CD4-positive, alpha-beta T cell treated with Interleukin-10 for 1 hour (primary cell): ENCODE measurements around the gene HGFAC.

Experiments
- DNase-seq: peaks from one replicate; pipeline ENCODE4 v3.0.0-alpha.2; 2020

The HGFAC gene

DNA sequence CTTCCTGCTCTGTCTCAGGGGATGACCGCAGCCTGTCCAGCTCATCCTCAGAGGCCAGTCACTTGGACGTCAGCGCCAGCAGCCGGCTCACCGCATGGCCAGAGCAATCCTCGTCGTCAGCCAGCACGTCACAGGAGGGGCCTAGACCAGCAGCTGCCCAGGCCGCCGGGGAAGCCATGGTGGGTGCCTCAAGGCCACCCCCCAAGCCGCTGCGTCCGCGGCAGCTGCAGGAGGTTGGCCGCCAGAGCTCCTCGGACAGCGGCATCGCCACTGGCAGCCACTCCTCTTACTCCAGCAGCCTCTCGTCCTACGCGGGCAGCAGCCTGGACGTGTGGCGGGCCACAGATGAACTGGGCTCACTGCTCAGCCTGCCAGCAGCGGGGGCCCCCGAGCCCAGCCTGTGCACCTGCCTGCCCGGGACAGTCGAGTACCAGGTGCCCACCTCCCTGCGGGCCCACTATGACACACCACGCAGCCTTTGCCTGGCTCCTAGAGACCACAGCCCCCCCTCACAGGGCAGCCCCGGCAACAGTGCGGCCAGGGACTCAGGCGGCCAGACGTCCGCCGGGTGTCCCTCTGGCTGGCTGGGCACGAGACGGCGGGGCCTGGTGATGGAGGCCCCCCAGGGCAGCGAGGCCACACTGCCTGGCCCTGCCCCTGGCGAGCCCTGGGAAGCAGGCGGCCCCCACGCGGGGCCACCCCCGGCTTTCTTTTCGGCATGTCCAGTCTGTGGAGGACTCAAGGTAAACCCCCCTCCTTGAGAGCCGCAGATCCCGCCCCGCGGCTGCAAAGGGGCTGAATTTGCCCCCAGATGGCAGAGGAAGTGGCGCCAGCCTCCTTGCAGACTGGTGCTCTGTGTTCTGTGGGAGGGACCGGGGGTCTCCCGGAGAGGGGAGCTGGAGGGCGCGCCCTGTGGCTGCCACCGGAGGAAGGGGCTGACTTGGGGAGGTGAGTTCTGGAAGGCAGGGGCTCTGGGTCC lies 51.3 kb downstream of the HGFAC start:
- DNase-seq, result no peak

DNA sequence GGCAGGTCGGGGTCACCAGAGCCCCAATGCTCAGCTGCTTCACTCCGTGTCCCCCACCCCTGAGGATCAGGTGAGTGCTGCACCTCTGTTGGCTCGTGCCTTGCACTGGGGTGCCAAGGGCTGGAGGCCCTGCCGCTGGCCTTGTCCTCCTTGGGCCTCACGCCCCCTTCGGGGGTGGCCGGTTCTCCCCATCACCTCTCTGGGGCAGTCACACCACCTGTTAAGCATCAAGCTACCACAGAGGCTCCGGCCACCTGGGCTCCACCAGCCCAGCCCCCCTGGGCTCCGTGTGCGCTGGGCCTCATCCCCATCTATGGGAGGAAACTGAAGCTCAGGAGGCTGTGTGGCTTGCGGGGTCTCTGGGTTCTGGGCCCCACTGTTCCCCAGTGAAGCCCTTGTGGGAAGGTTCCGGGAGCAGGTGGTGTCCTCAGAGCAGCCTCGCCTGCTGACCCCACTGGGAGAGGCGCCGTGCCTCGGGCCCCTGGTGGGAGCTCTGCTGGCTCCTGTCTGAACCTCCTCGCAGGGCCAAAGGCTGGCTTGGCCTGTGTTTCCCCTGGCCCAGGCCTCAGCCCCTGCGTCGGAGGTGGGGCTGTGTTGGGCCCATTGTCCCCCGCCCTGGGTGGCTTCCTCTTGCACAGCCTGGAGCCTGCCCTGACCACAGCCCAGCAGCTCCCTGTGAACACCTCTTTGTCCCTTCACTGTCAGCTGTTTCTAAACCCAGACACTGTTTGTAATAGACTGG lies 52.1 kb downstream of the HGFAC start:
- no peak for DNase-seq

DNA sequence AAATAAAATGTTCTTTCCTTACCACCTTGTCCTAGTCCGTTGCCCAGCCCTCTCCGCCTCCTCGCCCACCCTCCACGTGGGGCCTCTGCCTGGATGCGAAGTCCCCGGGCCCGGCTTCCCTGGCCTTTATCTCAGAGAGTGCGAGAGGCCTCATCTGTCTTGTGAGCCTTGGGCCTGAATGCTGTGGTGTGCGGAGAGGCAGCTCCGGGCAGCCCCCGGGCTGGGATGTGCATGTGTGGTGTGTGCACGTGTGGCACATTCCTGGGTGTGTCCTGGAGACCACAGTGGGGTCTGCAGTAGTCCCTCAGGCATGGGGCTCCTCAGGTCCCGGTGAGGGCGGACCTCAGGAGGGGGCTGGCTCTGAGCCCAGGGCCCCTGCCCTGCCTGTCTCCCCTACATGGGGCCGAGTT lies 52.7 kb downstream of the HGFAC start:
- no peak for DNase-seq

DNA sequence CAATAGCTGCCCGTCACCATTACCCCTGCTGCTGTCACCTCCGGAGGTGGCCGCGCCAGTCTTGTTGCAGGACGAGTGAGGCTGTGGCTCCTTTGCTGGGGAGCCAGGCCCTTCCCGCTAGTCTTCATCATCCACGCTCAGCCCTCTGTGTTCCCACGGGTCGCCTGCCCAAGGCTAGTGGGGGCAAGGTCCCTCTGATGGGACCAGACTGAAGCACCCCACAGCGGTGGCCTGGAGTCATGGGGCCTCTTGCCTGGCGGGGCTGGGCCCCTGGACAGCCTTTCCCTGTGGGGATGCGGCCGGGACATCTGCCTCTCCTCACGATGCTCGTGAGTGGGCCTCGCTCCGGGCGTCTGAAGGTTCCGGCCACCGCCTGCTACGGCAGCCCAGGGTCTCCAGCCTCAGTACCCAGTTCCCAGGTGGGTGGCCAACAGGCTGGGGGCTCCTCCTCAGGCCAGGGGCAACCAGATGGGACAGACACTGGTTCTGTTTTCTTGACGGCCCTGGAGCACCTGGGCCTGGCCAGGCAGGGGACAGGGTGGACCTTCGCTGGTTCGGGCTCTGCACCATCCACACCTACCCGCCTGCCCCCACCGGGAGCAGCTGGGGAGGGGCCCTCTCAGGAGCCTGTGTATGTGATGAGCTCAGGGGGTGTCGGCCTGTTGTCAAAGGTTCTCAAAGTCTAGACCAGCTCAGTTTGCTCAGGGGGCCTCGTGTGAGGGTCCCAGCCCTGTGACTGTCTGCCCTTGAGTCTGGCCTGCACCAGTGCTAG lies 53.6 kb downstream of the HGFAC start:
- no peak for DNase-seq

DNA sequence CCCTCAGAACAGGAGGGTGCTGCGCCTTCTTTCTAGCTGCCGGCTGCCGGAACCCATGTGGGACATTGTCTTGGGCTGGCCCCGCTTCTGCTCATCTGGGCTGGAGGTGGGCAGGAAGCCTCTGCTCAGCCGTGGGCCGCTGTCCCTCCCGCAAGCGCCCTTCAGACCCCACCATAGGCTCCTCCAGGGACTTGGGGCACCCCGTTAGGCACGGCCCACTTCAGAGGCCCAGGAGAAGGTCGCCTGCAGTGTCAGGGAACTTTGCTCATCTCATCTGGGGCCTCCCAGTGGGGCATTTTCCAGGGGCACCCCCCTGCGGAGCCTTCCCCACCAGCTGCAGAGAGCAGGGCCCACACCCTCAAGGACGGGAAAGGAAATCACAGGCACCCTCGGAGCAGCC lies 54.3 kb downstream of the HGFAC start:
- DNase-seq, result no peak

DNA sequence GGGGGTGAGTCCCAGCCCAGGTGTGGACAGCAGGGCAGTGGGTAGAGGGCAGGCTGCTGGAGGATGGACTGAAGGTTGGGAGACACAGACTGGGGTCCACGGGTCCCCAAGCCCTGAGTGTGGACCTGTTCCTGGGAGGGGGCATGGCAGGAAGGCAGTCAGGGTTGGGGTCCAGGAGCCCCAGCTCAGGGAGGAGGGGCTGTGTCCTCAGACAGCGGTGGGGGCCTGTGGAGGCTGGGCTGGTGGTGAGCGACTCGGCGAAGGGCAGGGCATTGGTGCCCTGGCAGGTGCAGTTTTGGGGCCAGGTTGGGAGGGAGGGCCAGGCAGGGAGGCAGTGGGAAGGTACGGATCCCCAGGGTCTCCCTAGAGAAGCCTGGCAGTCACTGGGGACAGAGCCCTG lies 55.3 kb downstream of the HGFAC start:
- DNase-seq, result no peak

DNA sequence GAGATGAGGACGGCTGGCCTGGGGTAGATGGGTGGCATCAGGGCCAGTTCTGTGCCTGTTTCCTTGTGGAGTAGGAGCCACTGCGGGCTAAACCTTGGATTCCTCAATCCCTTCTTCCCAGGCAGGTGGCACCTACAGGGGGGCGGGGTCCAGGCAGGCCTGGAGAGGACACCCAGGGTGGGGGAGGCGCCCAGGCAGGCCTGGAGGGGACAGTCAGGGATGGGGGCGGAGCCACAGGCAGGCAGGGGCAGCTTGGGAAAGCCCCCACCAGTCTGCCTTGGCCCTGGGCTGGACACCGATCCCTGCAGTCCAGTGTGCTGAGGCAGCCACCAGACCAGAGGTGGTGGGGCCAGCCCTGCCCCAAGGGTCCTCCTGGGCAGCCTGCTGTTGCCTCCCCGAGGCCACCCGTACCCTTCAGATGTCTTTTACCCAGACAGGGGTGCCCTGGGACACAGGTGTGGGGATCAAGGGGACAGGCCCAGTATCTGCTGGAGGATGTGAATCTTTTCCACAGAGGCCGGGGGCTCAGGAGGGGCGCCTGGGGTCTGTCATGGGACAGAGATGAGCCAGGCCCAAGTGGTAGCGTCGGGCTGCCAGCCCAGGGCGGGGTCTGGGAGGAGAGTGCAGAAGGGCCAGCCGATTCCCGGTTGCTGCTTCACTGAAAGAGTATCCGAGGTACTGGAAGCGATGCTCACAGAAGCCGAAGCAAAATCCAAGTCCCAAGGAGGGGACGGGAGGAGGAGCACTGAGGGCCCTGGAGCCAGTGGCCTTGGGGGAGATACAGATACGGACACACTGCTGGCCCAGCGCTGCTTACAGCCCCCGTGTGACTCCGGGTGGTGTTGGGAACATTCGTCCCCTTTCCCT lies 56.0 kb downstream of the HGFAC start:
- no peak for DNase-seq

DNA sequence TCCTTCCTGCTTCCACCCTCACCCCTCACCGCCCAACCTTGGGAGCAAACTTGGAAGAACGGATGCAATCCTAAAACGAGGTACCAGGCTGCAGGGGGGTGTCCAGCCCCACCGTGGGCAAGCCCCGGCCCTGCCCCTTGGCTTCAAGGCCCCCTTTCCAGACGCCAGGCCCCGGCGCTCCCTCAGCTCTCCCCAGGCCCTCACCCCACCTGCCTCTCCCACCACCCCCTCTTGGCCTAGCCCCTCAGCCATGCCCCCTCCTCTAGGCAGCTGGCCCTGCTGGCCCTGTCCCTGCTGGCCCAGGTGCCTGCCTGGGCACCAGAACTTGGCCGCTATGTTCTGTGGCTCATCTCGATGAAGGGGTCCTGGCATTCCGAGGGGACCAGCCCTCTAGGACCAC lies 56.6 kb downstream of the HGFAC start:
- no peak for DNase-seq
